H1 (cell line): Measurements from ENCODE around the gene MAN2A1. TPM values are rescaled to one million over a fixed set of nuclear protein-coding genes. Genes with fewer than 3 reads are reported as not detected.

Experiments
- CHD1 ChIP-seq: IDR thresholded peaks from 2 replicates; pipeline ENCODE4 v1.6.1; 2012; ENCODE audit warnings: low read depth, low read length, improper control_type of control experiment
- CHD2 ChIP-seq: IDR thresholded peaks from 2 replicates; pipeline ENCODE4 v1.6.1; 2012; ENCODE audit warnings: low read length, improper control_type of control experiment
- CTBP2 ChIP-seq: IDR thresholded peaks from 2 replicates; pipeline ENCODE4 v1.7.0; 2011; ENCODE audit warnings: borderline replicate concordance, mild to moderate bottlenecking, moderate library complexity, mixed read lengths, low read length; ENCODE audit not compliant: insufficient read depth, insufficient read length
- GABPA ChIP-seq: IDR thresholded peaks from 2 replicates; pipeline ENCODE4 v1.6.1; 2011; ENCODE audit warnings: mild to moderate bottlenecking, low read length, moderate library complexity, borderline replicate concordance; ENCODE audit not compliant: insufficient read depth
- SAP30 ChIP-seq: fragments of 300-600 bp; sonication (generic); IDR thresholded peaks from 2 replicates; pipeline ENCODE4 v1.7.1; 2012; ENCODE audit warnings: low read length, moderate library complexity, mild to moderate bottlenecking, inconsistent platforms; ENCODE audit not compliant: insufficient read depth, insufficient replicate concordance
- TCF12 ChIP-seq: IDR thresholded peaks from 2 replicates; pipeline ENCODE4 v1.6.1; 2011; ENCODE audit warnings: low read depth, mild to moderate bottlenecking, low read length
- polyA plus RNA-seq, 7 experiments: library from polyadenylated mRNA; depleted of rRNA in 3 of 7; stranded (reverse) in 5 of 7; unstranded in 2 of 7; fragments of >200 nt in 5 of 7; fragments of 200-250 nt in 2 of 7; gene quantifications; 1 replicate in 5 of 7; 2 replicates in 1 of 7; 4 replicates in 1 of 7; pipeline versions ENCODE4 v1.2.1 to v1.2.3, GENCODE V29; 2011 to 2013; ENCODE audit warnings: missing spikeins in 2 of 7, mixed read lengths in 2 of 7
- total RNA-seq: library from RNA; stranded (reverse); fragmentation: NEBNext Ultra II Directional; extraction: Animal tissue kit (Norgen Biotek cat#: 25700); gene quantifications from 2 replicates; pipeline ENCODE4 v1.2.1, GENCODE V29; 2021

The MAN2A1 gene
- total and polyA plus RNA-seq, 2 of the 8 experiments (the other 6 are each of a cell fraction or from before 2014, with no cell fraction given): 29.1 to 102 TPM

DNA sequence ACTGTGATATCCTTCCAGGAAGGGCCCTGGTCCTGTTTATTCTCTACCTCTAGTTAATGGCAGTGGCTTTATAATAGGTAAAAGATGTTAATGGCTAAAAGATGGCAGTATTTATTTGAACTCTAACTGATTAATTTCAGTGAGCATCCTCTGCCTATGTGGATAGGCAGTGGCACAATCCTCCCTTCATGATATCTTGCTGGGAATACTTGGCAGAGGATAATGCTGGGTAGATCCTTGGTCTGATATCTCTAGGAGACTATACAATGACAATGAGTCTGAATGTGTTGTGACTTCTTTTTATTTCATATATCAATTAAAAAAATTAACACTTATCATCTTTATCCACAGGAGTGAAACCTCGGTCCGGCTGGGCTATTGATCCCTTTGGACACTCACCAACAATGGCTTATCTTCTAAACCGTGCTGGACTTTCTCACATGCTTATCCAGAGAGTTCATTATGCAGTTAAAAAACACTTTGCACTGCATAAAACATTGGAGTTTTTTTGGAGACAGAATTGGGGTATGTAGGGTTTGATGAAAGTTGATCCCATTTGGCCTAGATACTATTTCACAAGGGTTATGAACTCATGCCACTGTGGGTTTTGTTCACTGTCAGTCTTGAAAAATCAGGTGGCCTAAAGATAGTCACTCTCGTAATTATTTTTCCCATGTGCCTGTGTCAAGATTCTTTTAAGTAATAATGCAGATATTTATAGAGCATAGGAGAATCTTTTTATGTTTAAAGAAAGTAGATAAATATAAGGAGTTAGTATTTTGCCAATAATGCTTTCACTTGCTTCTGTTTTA lies 77.7 kb downstream of the MAN2A1 start (continued):
- no peak for TF ChIP-seq CTBP2
- TF ChIP-seq SAP30: no peak
- TF ChIP-seq CHD2: no peak
- no peak for TF ChIP-seq GABPA
- TF ChIP-seq TCF12: no peak
- TF ChIP-seq CHD1: no peak
